Adrenal gland (tissue), 12 donors: ENCODE data around the gene DCTD. TPM values are rescaled to one million over a fixed set of nuclear protein-coding genes. Genes with fewer than 3 reads are reported as not detected.

ENCODE experiments used
- DNase-seq, 7 donors: peaks; one replicate each; pipeline ENCODE4 v3.0.0-alpha.2; 2019 to 2020
- H3K27ac ChIP-seq, 5 donors: fragments of 200-600 bp; sonication (generic) in 4 of 5; 1 replicate in 3 of 5; 2 replicates in 2 of 5; pipeline versions ENCODE4 v1.5.1 to v1.8.0; 2016 to 2020; ENCODE audit warnings: mild to moderate bottlenecking in 1 of 5
- H3K27me3 ChIP-seq: fragments of 200-600 bp; 2 replicates; pipeline ENCODE4 v1.8.0; 2021
- H3K36me3 ChIP-seq, 2 donors: fragments of 200-600 bp; replicated peaks in 1 of 2; 1 replicate in 1 of 2; 2 replicates in 1 of 2; pipeline versions ENCODE4 v1.5.1 to v1.8.0; 2018 to 2022
- H3K4me1 ChIP-seq, 2 donors: fragments of 200-600 bp; replicated peaks in 1 of 2; 1 replicate in 1 of 2; 2 replicates in 1 of 2; pipeline versions ENCODE4 v1.5.1 to v1.8.0; 2018 to 2021
- H3K4me3 ChIP-seq, 4 donors: fragments of 200-600 bp; sonication (generic) in 3 of 4; one replicate each; pipeline ENCODE4 v1.5.1; 2016 to 2018
- H3K9me3 ChIP-seq, 3 donors: fragments of 200-600 bp; sonication (generic) in 1 of 3; replicated peaks in 1 of 3; 1 replicate in 2 of 3; 2 replicates in 1 of 3; pipeline versions ENCODE4 v1.5.1 to v1.8.0; 2016 to 2021
- POLR2A ChIP-seq, 2 donors: fragments of 450-650 bp; IDR thresholded peaks; one replicate each; pipeline ENCODE4 v1.6.1; 2017; ENCODE audit warnings: antibody characterized with exemption in 2 of 2, mild to moderate bottlenecking in 2 of 2, moderate library complexity in 1 of 2
- WGBS, 4 donors: extraction: QIAGEN DNeasy Blood & Tissue Kit in 2 of 4; methylation state at CpG; one replicate each; pipeline versions ENCODE4 v1.1.5 to v1.1.7; 2013 to 2017; 5-methylcytosine and 5-hydroxymethylcytosine counted together
- intact Hi-C, 2 donors: fragments of 100-400 bp; cut with DNase I; formaldehyde crosslinking; loops; one replicate each; pipeline versions ENCODE4 v1.14.1 to v1.15.0; 2022 to 2023
- polyA plus RNA-seq, 3 donors: library from polyadenylated mRNA; stranded (reverse); fragments of 200-250 nt in 2 of 3; fragments of 350-450 nt in 1 of 3; fragmentation: Illumina TruSeq in 1 of 3; extraction: RNeasy Lipid Tissue Mini Kit (QIAGEN cat#74804) in 1 of 3; gene quantifications; one replicate each; pipeline ENCODE4 v1.2.3, GENCODE V29; 2013 to 2014
- total RNA-seq, 9 donors: library from RNA; depleted of rRNA in 4 of 9; stranded (reverse); fragments of >200 nt in 4 of 9; fragments of 120-200 nt in 1 of 9; fragmentation: NEBNext Ultra II Directional in 1 of 9; extraction: Animal tissue kit (Norgen Biotek cat#: 25700) in 1 of 9; gene quantifications; one replicate each; pipeline versions ENCODE4 v1.1.0 to v1.2.4, GENCODE V29; 2013 to 2023
- TF ChIP-seq, protein P1 (sequence below), 6 experiments: fragments of 450-650 bp in 4 of 6; fragments of 200-600 bp in 2 of 6; sonication (generic) in 1 of 6; IDR thresholded peaks; 1 replicate in 5 of 6; 2 replicates in 1 of 6; pipeline versions ENCODE4 v1.5.1 to v1.8.0; 2016 to 2021; ENCODE audit warnings: antibody characterized with exemption in 6 of 6, mild to moderate bottlenecking in 2 of 6, moderate library complexity in 1 of 6
- donor health status: healthy with polysubstance abuse.
- donor health status: Bipolar disorder and iron deficiency.
- donor health status: DM: yes; HTN: yes; CAD: no.
- donor health status: DM: no; HTN: no; CAD: no.
- donor health status: DM: no; HTN: no; CAD: no.
- donor health status: DM: yes; HTN: yes; CAD: no.

Gene DCTD
- total and polyA plus RNA-seq, 12 donors = 54.5 to 254 (median 126) TPM

DNA sequence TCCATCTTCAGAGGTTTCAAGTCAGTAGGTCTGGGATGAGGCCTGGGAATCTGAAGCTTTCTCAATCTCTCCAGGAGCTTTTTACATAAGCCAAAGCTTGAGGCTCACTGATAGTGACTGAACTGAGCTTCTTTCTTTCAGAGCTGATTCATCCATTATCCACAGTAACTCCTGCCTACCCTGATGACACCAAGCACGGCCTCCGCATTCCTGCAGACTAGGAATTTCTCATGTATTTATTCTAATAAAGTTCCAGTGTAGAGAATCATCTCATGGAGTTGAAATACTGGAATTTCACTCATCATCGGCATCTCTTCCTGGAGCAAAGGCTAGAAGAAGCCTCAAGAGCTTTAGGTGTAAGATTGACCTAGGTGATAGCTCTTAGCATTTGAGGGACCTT lies 12.1 kb upstream of the DCTD start:
- WGBS, 4 donors = 82 to 91% (median 88%) methylated on average over 3 of the region's 3 CpGs
- no peak overlapping the region for H3K4me3 ChIP-seq
- no peaks in the 10 kb centered on the region for H3K4me1 ChIP-seq
- DNase-seq = no peak
- H3K36me3 ChIP-seq = no peaks in the 10 kb centered on the region
- intact Hi-C loops = loop anchor here in 1 of 2 donors (10.0 kb wide), 1 partner anchor 444 kb away; no protein-coding TSS in a partner anchor
- TF ChIP-seq, protein P1, sequence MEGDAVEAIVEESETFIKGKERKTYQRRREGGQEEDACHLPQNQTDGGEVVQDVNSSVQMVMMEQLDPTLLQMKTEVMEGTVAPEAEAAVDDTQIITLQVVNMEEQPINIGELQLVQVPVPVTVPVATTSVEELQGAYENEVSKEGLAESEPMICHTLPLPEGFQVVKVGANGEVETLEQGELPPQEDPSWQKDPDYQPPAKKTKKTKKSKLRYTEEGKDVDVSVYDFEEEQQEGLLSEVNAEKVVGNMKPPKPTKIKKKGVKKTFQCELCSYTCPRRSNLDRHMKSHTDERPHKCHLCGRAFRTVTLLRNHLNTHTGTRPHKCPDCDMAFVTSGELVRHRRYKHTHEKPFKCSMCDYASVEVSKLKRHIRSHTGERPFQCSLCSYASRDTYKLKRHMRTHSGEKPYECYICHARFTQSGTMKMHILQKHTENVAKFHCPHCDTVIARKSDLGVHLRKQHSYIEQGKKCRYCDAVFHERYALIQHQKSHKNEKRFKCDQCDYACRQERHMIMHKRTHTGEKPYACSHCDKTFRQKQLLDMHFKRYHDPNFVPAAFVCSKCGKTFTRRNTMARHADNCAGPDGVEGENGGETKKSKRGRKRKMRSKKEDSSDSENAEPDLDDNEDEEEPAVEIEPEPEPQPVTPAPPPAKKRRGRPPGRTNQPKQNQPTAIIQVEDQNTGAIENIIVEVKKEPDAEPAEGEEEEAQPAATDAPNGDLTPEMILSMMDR (IDR thresholded peaks at IDR 0.05) = no peak
- no peak for TF ChIP-seq POLR2A (IDR thresholded peaks at IDR 0.05)
- no peaks in the 10 kb centered on the region for H3K9me3 ChIP-seq
- H3K27ac ChIP-seq = no peak overlapping the region
- no peaks in the 10 kb centered on the region for H3K27me3 ChIP-seq

DNA sequence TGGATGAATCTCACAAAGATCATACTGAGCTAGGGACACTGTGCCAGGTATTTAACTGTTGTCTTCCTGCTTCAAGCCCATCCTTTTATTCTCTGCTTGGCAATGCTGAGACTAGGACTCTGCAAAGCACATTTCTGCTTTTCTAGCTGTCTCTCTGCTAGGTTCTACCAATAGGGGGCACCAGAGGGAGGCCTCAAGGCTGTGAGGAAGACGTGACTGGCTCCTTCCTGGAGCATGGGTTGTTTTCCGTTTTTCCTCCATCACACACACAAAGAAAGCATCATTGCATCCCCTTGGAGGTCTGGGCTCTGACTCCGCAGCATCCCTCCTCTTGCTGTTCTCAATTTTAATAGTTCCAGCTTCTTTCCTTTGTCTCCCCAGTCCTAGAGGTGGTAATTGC lies 10.9 kb upstream of the DCTD start:
- H3K4me3 ChIP-seq = no peak overlapping the region
- H3K36me3 ChIP-seq = no peaks in the 10 kb centered on the region
- no peaks in the 10 kb centered on the region for H3K9me3 ChIP-seq
- intact Hi-C loops = loop anchor here in 1 of 2 donors (10.0 kb wide), 1 partner anchor 443 kb away; no protein-coding TSS in a partner anchor
- no peak overlapping the region for H3K27ac ChIP-seq
- no peak for DNase-seq
- TF ChIP-seq, protein P1 (IDR thresholded peaks at IDR 0.05) = peak in 1 of 6 experiments; percentile 10
- no peak for TF ChIP-seq POLR2A (IDR thresholded peaks at IDR 0.05)
- no peaks in the 10 kb centered on the region for H3K4me1 ChIP-seq
- WGBS, 4 donors = 51 to 62% (median 57%) methylated on average over 3 of the region's 3 CpGs
- no peaks in the 10 kb centered on the region for H3K27me3 ChIP-seq

DNA sequence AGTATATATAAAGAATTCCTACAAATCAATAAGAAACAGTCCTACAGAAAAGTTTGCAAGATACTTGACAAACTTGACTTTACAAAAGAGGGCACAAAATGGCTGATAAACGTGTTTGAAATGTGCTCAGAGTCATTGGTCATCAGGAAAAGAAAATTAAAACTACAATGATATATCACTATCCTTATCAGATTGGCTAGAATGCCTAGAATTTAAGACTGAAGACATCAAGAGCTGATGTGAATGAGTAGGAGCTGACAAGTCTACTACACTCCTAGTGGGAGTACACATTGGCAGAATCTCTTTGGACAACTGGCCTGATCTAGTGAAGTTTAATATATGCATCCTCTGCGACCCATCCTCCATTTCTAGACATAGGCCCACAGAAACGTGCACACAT lies 10.3 kb upstream of the DCTD start:
- Histone ChIP-seq H3K9me3 (no peaks in the 10 kb centered on the region), H3K27me3 (no peaks in the 10 kb centered on the region), H3K36me3 (no peaks in the 10 kb centered on the region), H3K27ac (no peak overlapping the region), H3K4me1 (no peaks in the 10 kb centered on the region), H3K4me3 (no peak overlapping the region)
- 57 to 73% (median 67%) methylated on average over 3 of the region's 3 CpGs for WGBS, 4 donors
- no peak for DNase-seq
- intact Hi-C loops = loop anchor here in 1 of 2 donors (10.0 kb wide), 1 partner anchor 443 kb away; no protein-coding TSS in a partner anchor
- no peak for TF ChIP-seq POLR2A (IDR thresholded peaks at IDR 0.05)
- TF ChIP-seq, protein P1 (IDR thresholded peaks at IDR 0.05) = no peak

DNA sequence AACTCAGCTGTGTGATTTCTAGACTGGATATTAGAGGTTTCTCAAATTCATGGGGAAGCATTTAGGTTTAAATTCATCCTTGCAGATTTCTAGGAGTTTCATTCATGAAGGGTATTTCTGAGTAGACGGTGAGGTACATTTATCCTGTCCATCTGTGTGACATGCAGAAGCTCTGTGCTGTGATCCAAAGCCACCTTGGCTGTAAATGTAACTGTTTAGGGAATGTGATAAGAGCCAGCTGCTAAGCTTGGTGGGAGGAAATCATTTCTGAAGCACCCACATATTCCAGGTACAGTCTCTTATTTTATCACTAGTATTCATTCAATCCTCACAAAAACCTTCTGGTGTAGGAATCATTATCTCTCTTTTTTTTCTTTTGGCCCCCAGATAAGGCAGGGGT lies 8.7 kb upstream of the DCTD start:
- Histone ChIP-seq H3K9me3 (no peaks in the 10 kb centered on the region), H3K36me3 (no peaks in the 10 kb centered on the region), H3K4me3 (no peak overlapping the region), H3K4me1 (no peaks in the 10 kb centered on the region), H3K27ac (no peak overlapping the region), H3K27me3 (no peaks in the 10 kb centered on the region)
- no peak for DNase-seq
- 71 to 90% (median 84%) methylated on average over 1 of the region's 1 CpG for whole genome bisulfite sequencing, 4 donors
- intact Hi-C loops = loop anchor here in 1 of 2 donors (10.0 kb wide), 1 partner anchor 441 kb away; no protein-coding TSS in a partner anchor
- TF ChIP-seq POLR2A (IDR thresholded peaks at IDR 0.05) = no peak
- TF ChIP-seq, protein P1 (IDR thresholded peaks at IDR 0.05) = no peak
